Fibroblast of lung (primary cell): ENCODE data around the gene VAV1. TPM values are rescaled to one million over a fixed set of nuclear protein-coding genes. Genes with fewer than 3 reads are reported as not detected.

Experiments used
- DNase-seq, 2 donors: peaks; one replicate each; pipeline versions ENCODE4 v3.0.0 to v3.0.0-alpha.2; 2010; ENCODE audit warnings: low read depth in 2 of 2
- H2AFZ ChIP-seq: 2 replicates; pipeline ENCODE4 v1.5.1; 2012; ENCODE audit warnings: low read length, control low read depth, inconsistent platforms
- H3K27ac ChIP-seq: 2 replicates; pipeline ENCODE4 v1.5.1; 2011; ENCODE audit warnings: low read length, control low read depth; ENCODE audit not compliant: insufficient read depth
- H3K27me3 ChIP-seq: 2 replicates; pipeline ENCODE4 v1.5.1; 2011; ENCODE audit warnings: mild to moderate bottlenecking, low read length; ENCODE audit not compliant: control insufficient read depth, insufficient read depth
- H3K36me3 ChIP-seq: 2 replicates; pipeline ENCODE4 v1.5.1; 2011; ENCODE audit warnings: low read length; ENCODE audit not compliant: control insufficient read depth, insufficient read depth
- H3K4me1 ChIP-seq: 2 replicates; pipeline ENCODE4 v1.5.1; 2011; ENCODE audit warnings: low read length; ENCODE audit not compliant: control insufficient read depth, insufficient read depth; ENCODE audit errors: extremely low read depth
- H3K4me2 ChIP-seq: 2 replicates; pipeline ENCODE4 v1.5.1; 2011; ENCODE audit warnings: low read length, control low read depth; ENCODE audit not compliant: insufficient read depth; ENCODE audit errors: extremely low read depth
- H3K4me3 ChIP-seq, 4 experiments: fragments of 200-600 bp in 1 of 4; sonication (generic) in 1 of 4; replicated peaks in 1 of 4; 2 replicates each; pipeline ENCODE4 v1.5.1; 2011 to 2016; ENCODE audit warnings: low read length in 4 of 4, low read depth in 3 of 4, mild to moderate bottlenecking in 3 of 4, control low read depth in 2 of 4, inconsistent platforms in 1 of 4, mixed read lengths in 1 of 4; ENCODE audit not compliant: insufficient read depth in 1 of 4; ENCODE audit errors: control extremely low read depth in 1 of 4
- H3K79me2 ChIP-seq: 2 replicates; pipeline ENCODE4 v1.5.1; 2012; ENCODE audit warnings: mild to moderate bottlenecking, low read length, inconsistent platforms; ENCODE audit not compliant: control insufficient read depth, insufficient read depth
- H3K9ac ChIP-seq: 2 replicates; pipeline ENCODE4 v1.5.1; 2011; ENCODE audit warnings: mild to moderate bottlenecking, low read length, control low read depth; ENCODE audit not compliant: insufficient read depth
- H3K9me3 ChIP-seq: 2 replicates; pipeline ENCODE4 v1.5.1; 2012; ENCODE audit warnings: low read depth, low read length; ENCODE audit not compliant: control insufficient read depth, insufficient read depth
- H4K20me1 ChIP-seq: 2 replicates; pipeline ENCODE4 v1.5.1; 2011; ENCODE audit warnings: low read length; ENCODE audit not compliant: control insufficient read depth, insufficient read depth; ENCODE audit errors: extremely low read depth
- EZH2 ChIP-seq: IDR thresholded peaks from 2 replicates; pipeline ENCODE4 v1.5.1; 2012; ENCODE audit warnings: low read length, control low read depth, mild to moderate bottlenecking; ENCODE audit errors: missing control alignments
- polyA plus RNA-seq, 2 donors: library from polyadenylated mRNA; depleted of rRNA in 1 of 2; stranded (reverse) in 1 of 2; unstranded in 1 of 2; fragments of >200 nt; gene quantifications; 2 replicates each; pipeline ENCODE4 v1.2.1, GENCODE V29; 2011 to 2012; ENCODE audit warnings: missing spikeins in 1 of 2
- total RNA-seq: library from RNA; depleted of rRNA; stranded (reverse); fragments of >200 nt; gene quantifications from 2 replicates; pipeline ENCODE4 v1.2.1, GENCODE V29; 2014
- TF ChIP-seq, protein P1 (sequence below), 2 donors: IDR thresholded peaks in 1 of 2; conservative IDR thresholded peaks in 1 of 2; 1 replicate in 1 of 2; 2 replicates in 1 of 2; pipeline ENCODE4 v1.5.1; 2011 to 2012; ENCODE audit warnings: low read length in 2 of 2, control low read depth in 1 of 2, inconsistent platforms in 1 of 2, low read depth in 1 of 2, mild to moderate bottlenecking in 1 of 2

The VAV1 gene
- total and polyA plus RNA-seq, 2 donors (not counting 1 experiment from before 2014, with no cell fraction given), result not detected

DNA sequence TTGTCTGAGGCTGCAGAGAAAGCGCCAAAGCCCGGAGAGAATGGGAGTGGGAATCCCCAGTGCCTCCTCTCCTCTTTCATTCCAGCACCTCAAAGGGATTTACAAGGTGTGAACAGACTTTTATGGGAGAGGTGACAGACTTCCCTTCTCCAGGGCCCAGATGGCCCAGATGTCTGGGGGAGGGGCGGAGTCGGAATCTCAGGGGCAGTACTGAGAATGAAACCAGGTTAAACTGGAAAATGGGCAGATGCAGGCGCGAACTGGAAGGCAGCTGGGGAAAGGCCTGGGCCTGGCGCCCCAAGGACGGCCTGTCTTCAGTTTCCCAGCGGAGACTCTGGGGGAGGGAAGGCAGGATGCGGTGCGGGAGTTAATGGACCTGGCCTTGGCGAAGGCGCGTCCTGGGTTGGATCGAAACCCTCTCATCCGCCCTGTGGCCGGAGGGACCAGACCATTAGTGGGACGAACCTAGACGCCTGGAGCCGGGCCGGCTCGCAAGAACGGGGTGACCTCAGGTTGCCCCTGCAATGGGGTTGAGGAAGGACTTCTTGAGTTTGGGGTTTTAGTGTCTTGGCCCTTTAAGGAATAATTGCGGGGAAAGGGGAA, 33.6 kb upstream of the VAV1 start:
- H2AFZ ChIP-seq, result peak overlapping the region; percentile 77
- peaks cover 23% of the 10 kb centered on the region for H3K4me1 ChIP-seq
- peak overlapping the region; percentile 30 to 52 (median 41) for H3K4me3 ChIP-seq
- H3K36me3 ChIP-seq, result peaks cover 5% of the 10 kb centered on the region
- peak overlapping the region; percentile 36 for H3K9ac ChIP-seq
- H3K27ac ChIP-seq, result peak overlapping the region; percentile 81
- peak overlapping the region; percentile 92 for H3K4me2 ChIP-seq
- no peaks in the 10 kb centered on the region for H3K27me3 ChIP-seq
- no peak for TF ChIP-seq EZH2
- TF ChIP-seq, protein P1, sequence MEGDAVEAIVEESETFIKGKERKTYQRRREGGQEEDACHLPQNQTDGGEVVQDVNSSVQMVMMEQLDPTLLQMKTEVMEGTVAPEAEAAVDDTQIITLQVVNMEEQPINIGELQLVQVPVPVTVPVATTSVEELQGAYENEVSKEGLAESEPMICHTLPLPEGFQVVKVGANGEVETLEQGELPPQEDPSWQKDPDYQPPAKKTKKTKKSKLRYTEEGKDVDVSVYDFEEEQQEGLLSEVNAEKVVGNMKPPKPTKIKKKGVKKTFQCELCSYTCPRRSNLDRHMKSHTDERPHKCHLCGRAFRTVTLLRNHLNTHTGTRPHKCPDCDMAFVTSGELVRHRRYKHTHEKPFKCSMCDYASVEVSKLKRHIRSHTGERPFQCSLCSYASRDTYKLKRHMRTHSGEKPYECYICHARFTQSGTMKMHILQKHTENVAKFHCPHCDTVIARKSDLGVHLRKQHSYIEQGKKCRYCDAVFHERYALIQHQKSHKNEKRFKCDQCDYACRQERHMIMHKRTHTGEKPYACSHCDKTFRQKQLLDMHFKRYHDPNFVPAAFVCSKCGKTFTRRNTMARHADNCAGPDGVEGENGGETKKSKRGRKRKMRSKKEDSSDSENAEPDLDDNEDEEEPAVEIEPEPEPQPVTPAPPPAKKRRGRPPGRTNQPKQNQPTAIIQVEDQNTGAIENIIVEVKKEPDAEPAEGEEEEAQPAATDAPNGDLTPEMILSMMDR (conservative IDR thresholded peaks at IDR 0.05 in 1 of 2, IDR thresholded peaks at IDR 0.05 in 1 of 2; ENCODE audit: low read depth in 1 of 2, low read length in 2 of 2), result no peak
- no peaks in the 10 kb centered on the region for H4K20me1 ChIP-seq
- H3K79me2 ChIP-seq, result peaks cover 7% of the 10 kb centered on the region
- no peaks in the 10 kb centered on the region for H3K9me3 ChIP-seq
- DNase-seq, result no peak

DNA sequence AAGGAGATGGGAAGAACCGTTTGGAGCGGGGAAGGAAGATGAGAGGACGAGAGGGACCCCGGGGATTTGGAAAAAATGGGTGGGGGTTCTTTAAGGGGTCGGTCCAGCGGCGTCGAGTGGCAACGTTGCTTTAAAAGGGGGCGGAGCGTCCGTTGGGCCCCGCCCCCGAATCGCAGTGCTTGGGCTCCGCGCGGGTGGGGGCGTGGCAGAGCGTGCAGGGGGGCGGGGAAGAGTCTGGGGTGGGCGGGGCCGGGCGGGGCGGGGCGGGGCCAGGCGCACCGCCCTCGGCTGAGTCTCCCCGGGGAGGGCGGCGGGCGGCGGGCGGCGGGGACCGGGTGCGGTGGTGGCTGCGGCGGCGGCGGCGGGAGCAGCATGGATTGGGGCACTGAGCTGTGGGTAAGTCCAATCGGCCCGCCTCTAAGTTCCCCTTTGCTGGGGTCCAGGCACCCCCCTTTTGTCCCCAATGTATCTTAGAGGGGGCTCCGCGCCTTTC, 33.1 kb upstream of the VAV1 start, which contains the start of gene TRIP10:
TRIP10 (plus strand) TSS at position 291 of the 493 bp plus-strand sequence; CDS start at position 373, 82 bp downstream.
- Histone ChIP-seq H3K4me1 (peaks cover 28% of the 10 kb centered on the region), H3K27me3 (no peaks in the 10 kb centered on the region), H3K4me3 (peak within 1 kb of the TSS; percentile 68 to 93 (median 76)), H3K9me3 (no peaks in the 10 kb centered on the region), H4K20me1 (no peaks in the 10 kb centered on the region), H3K36me3 (peaks cover 5% of the 10 kb centered on the region), H3K9ac (peak within 1 kb of the TSS; percentile 61), H3K27ac (peak within 1 kb of the TSS; percentile 81), H2AFZ (peak within 1 kb of the TSS; percentile 77), H3K79me2 (peaks cover 7% of the 10 kb centered on the region), H3K4me2 (peak within 1 kb of the TSS; percentile 92)
- DNase-seq, result peak; percentile 62 to 82
- no peak for TF ChIP-seq EZH2
- TF ChIP-seq, protein P1 (conservative IDR thresholded peaks at IDR 0.05 in 1 of 2, IDR thresholded peaks at IDR 0.05 in 1 of 2; ENCODE audit: low read depth in 1 of 2, low read length in 2 of 2), result no peak

DNA sequence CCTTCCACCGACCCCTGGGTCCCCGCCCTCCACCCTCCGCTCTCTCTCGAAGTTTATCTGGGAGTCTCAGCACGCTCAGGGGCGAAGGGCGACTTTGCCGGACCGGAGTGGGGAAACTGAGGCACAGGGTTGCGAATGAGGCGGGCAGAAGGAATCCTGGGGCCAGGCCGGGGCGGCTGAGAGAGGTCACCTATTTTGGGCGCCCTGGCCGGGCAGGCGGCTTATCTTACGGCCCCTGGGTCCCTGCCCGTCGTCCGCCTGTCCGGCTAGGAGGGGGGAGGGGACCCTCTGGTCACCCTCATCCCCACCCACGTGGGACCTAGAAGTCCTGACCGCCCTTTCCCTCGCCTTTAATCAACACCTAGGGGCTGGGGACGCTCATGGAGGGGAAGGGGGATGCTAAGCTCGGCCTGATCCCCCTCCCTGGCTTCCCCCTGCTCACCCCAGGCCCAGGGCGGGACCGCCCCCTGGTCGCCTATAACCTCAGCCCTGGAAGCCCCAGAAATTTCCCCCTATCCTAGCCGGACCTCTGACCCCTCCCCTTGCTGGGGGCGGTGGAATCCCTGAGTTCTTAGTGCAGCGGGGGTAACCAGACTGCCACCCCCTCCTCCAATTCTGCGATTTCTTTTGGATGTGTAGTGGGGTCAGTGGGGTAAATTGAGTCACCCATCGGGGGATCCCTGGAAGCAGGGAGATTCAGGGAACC, 32.5 kb upstream of the VAV1 start:
- Histone ChIP-seq H2AFZ (peak overlapping the region; percentile 25), H3K4me3 (peak overlapping the region; percentile 68 to 93 (median 76)), H3K27ac (peak overlapping the region; percentile 64), H3K9ac (peak overlapping the region; percentile 61), H3K27me3 (no peaks in the 10 kb centered on the region), H3K4me1 (peaks cover 30% of the 10 kb centered on the region), H4K20me1 (no peaks in the 10 kb centered on the region), H3K79me2 (peaks cover 7% of the 10 kb centered on the region), H3K9me3 (no peaks in the 10 kb centered on the region), H3K4me2 (peak overlapping the region; percentile 49), H3K36me3 (peaks cover 6% of the 10 kb centered on the region)
- DNase-seq, result peak in 1 of 2 donors; percentile 6
- TF ChIP-seq, protein P1 (conservative IDR thresholded peaks at IDR 0.05 in 1 of 2, IDR thresholded peaks at IDR 0.05 in 1 of 2; ENCODE audit: low read depth in 1 of 2, low read length in 2 of 2), result no peak
- TF ChIP-seq EZH2, result no peak
